KMS-11 (cell line): ENCODE data around the gene ZPBP2.

Experiments
- H2AFZ ChIP-seq: fragments of 200-600 bp; sonication (generic); 2 replicates; pipeline ENCODE4 v1.6.1; 2016; ENCODE audit warnings: antibody characterized with exemption, mixed run types, low read depth
- H3K27ac ChIP-seq: fragments of 200-600 bp; sonication (generic); 2 replicates; pipeline ENCODE4 v1.6.1; 2016; ENCODE audit warnings: mild to moderate bottlenecking, mixed run types
- H3K27me3 ChIP-seq: fragments of 200-600 bp; sonication (generic); 2 replicates; pipeline ENCODE4 v1.6.1; 2017; ENCODE audit warnings: mild to moderate bottlenecking, low read depth, mixed run types, moderate library complexity; ENCODE audit not compliant: insufficient read depth
- H3K36me3 ChIP-seq: fragments of 200-600 bp; sonication (generic); 2 replicates; pipeline ENCODE4 v1.6.1; 2017; ENCODE audit warnings: mild to moderate bottlenecking, mixed run types; ENCODE audit not compliant: insufficient read depth
- H3K4me1 ChIP-seq: fragments of 200-600 bp; sonication (generic); 2 replicates; pipeline ENCODE4 v1.6.1; 2016; ENCODE audit warnings: mild to moderate bottlenecking, low read depth, mixed run types; ENCODE audit not compliant: poor library complexity, severe bottlenecking
- H3K4me2 ChIP-seq: fragments of 200-600 bp; sonication (generic); 2 replicates; pipeline ENCODE4 v1.7.0; 2016; ENCODE audit warnings: mild to moderate bottlenecking, mixed run types
- H3K4me3 ChIP-seq: fragments of 200-600 bp; sonication (generic); IDR thresholded peaks from 2 replicates; pipeline ENCODE4 v1.6.1; 2017; ENCODE audit warnings: low read depth, low read length, mixed read lengths; ENCODE audit not compliant: insufficient read depth
- H3K79me2 ChIP-seq: fragments of 200-600 bp; sonication (generic); 2 replicates; pipeline ENCODE4 v1.6.1; 2016; ENCODE audit warnings: low read depth, mixed run types; ENCODE audit not compliant: insufficient read depth
- H3K9ac ChIP-seq: fragments of 200-600 bp; sonication (generic); 2 replicates; pipeline ENCODE4 v1.6.1; 2016; ENCODE audit warnings: mild to moderate bottlenecking, mixed run types
- H4K20me1 ChIP-seq: fragments of 200-600 bp; sonication (generic); 2 replicates; pipeline ENCODE4 v1.6.1; 2016; ENCODE audit warnings: mild to moderate bottlenecking, mixed run types; ENCODE audit not compliant: insufficient read depth
- TF ChIP-seq, protein P1 (sequence below): fragments of 200-600 bp; sonication (generic); conservative IDR thresholded peaks from 2 replicates; pipeline ENCODE4 v1.6.1; 2017; ENCODE audit warnings: low read depth, mild to moderate bottlenecking, antibody characterized with exemption, low read length, moderate library complexity, mixed read lengths

ZPBP2 gene, protein sequence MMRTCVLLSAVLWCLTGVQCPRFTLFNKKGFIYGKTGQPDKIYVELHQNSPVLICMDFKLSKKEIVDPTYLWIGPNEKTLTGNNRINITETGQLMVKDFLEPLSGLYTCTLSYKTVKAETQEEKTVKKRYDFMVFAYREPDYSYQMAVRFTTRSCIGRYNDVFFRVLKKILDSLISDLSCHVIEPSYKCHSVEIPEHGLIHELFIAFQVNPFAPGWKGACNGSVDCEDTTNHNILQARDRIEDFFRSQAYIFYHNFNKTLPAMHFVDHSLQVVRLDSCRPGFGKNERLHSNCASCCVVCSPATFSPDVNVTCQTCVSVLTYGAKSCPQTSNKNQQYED

DNA sequence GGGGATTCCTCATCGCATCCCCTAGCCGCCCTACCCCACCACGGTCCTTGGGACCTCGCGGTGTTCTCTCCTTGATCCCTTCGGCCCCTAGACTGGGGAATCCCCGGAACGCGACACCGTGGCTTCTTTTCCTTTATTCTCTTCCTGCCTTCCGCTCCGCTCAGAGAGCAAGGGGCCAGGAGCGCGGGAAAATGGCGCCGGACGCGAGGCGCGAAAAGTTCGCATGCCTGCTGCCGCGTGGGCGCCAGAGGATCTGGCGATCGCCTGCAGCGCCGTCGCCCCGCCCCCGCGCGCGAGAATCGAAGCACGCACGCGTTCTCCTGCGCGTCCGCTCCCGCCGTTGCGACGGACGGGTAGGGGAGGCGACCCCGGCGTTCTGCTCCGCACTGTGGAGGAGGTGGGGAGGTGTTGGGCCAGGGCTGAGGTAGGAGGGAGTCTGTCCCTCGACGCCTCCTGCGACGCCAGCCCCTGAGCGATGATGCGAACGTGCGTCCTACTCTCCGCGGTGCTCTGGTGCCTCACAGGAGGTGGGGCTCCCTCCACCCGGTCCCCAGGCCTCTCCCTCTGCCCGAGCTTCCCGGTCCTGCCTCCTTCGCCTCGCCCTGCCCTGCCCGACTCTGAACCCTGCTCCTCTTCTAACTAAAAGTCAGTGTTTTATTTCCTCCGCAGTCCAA, at the start of gene ZPBP2:
TSS of gene ZPBP2 (plus strand) at position 323 of the 674 bp plus-strand sequence. CDS start at position 476, 153 bp downstream.
- Histone ChIP-seq H4K20me1 (no peaks in the 10 kb centered on the region), H3K27ac (peak within 1 kb of the TSS; percentile 95), H3K4me2 (peak within 1 kb of the TSS; percentile 92), H3K79me2 (peaks cover 24% of the 10 kb centered on the region), H3K4me3 (peak within 1 kb of the TSS; percentile 20), H3K36me3 (no peaks in the 10 kb centered on the region), H3K4me1 (peaks cover 56% of the 10 kb centered on the region), H2AFZ (peak within 1 kb of the TSS; percentile 71), H3K9ac (peak within 1 kb of the TSS; percentile 82), H3K27me3 (no peaks in the 10 kb centered on the region)
- TF ChIP-seq, protein P1, sequence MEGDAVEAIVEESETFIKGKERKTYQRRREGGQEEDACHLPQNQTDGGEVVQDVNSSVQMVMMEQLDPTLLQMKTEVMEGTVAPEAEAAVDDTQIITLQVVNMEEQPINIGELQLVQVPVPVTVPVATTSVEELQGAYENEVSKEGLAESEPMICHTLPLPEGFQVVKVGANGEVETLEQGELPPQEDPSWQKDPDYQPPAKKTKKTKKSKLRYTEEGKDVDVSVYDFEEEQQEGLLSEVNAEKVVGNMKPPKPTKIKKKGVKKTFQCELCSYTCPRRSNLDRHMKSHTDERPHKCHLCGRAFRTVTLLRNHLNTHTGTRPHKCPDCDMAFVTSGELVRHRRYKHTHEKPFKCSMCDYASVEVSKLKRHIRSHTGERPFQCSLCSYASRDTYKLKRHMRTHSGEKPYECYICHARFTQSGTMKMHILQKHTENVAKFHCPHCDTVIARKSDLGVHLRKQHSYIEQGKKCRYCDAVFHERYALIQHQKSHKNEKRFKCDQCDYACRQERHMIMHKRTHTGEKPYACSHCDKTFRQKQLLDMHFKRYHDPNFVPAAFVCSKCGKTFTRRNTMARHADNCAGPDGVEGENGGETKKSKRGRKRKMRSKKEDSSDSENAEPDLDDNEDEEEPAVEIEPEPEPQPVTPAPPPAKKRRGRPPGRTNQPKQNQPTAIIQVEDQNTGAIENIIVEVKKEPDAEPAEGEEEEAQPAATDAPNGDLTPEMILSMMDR: no peak

DNA sequence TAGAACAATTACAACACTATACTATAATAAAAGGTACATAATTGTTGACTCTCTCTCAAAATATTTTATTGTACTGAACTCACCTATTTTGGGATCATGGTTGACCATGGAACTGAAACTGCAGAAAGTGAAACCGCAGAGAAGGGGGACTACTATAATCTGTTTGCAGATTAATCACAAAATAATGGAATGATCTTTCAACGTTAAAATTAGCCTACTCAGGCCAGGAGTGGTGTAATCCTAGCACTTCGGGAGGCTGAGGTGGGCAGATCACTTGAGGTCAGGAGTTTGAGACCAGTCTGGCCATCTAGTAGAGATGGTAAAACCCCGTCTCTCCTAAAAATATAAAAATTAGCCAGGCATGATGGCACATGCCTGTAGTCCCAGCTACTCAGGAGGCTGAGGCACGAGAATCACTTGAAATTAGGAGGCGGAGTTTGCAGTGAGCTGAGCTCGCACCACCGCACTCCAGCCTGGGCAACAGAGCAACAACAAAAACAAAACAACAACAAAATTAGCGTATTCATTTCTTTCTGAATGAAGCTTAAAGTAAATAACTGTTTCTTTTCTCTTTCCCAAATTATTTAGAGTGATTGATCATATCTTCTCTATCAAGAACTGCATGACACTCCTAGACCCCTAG, 49.5 kb upstream of the ZPBP2 start:
- H3K4me3 ChIP-seq: no peak overlapping the region
- peaks cover 7% of the 10 kb centered on the region; the same call in 1 of the 2 replicates for H3K36me3 ChIP-seq
- H3K9ac ChIP-seq: peak overlapping the region; percentile 69
- peak overlapping the region; percentile 92 for H3K27ac ChIP-seq
- peaks cover 60% of the 10 kb centered on the region for H3K79me2 ChIP-seq
- TF ChIP-seq, protein P1: no peak
- H4K20me1 ChIP-seq: no peaks in the 10 kb centered on the region
- peak overlapping the region; percentile 93 for H3K4me2 ChIP-seq
- no peak overlapping the region for H2AFZ ChIP-seq
- no peaks in the 10 kb centered on the region for H3K27me3 ChIP-seq
- peaks cover 99% of the 10 kb centered on the region for H3K4me1 ChIP-seq

DNA sequence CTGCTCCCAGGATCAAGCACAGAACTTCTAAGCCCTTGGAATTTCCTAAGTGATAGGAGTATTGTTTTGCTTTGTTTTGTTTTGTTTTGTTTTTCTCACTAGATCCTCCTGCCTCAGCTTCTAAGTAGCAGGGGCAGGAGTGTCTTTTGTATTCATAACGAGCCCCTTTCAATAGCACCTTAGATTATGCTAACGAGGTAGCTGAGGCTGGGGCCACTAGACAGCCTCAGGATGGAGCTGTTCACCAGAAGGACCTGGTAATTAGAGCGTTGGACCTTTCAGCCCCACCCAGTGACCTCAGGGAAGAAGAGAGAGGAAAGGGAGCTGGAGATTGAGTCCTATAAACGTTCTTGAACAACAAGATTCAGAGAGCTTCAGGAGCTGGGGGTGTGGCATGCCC, 47.5 kb upstream of the ZPBP2 start:
- peak overlapping the region; percentile 93 for H3K4me2 ChIP-seq
- TF ChIP-seq, protein P1: 0 out of 2 replicates have a peak, but pooled peaks have one; percentile 26
- H3K4me3 ChIP-seq: no peak overlapping the region
- peaks cover 45% of the 10 kb centered on the region for H3K79me2 ChIP-seq
- no peak overlapping the region for H2AFZ ChIP-seq
- peaks cover 79% of the 10 kb centered on the region for H3K4me1 ChIP-seq
- peak overlapping the region; percentile 92 for H3K27ac ChIP-seq
- H3K27me3 ChIP-seq: no peaks in the 10 kb centered on the region
- peak overlapping the region; percentile 69 for H3K9ac ChIP-seq
- H3K36me3 ChIP-seq: peaks cover 28% of the 10 kb centered on the region; the same call in 1 of the 2 replicates
- no peaks in the 10 kb centered on the region for H4K20me1 ChIP-seq

DNA sequence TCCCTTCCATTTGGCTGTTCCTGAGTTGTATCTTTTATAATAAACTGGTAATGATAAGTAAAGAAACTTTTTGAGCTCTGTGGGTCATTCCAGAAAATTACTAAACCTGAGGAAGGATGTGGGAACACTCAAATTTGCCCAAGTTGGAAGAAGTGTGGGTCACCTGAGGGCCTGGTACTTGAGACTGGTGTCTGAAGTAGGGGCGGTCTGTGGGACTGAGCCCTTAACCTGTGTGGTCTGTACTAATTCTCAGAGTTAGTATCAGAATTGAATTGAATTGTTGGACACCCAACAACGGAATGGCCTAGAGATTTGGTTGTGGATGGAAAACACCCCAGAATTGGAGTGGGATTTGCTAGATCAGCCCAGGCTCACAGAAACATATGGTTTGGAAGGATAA, 47.0 kb upstream of the ZPBP2 start:
- peak overlapping the region; percentile 92 for H3K27ac ChIP-seq
- H3K27me3 ChIP-seq: no peaks in the 10 kb centered on the region
- H2AFZ ChIP-seq: no peak overlapping the region
- peak overlapping the region; percentile 69; the same call in 1 of the 2 replicates for H3K9ac ChIP-seq
- H3K4me3 ChIP-seq: no peak overlapping the region
- peaks cover 32% of the 10 kb centered on the region; the same call in 1 of the 2 replicates for H3K36me3 ChIP-seq
- no peaks in the 10 kb centered on the region for H4K20me1 ChIP-seq
- H3K79me2 ChIP-seq: peaks cover 45% of the 10 kb centered on the region
- peaks cover 74% of the 10 kb centered on the region for H3K4me1 ChIP-seq
- H3K4me2 ChIP-seq: peak overlapping the region; percentile 93
- TF ChIP-seq, protein P1: no peak
